ENCODE measurements around the gene DYNC1I1. TPM values are rescaled to one million over a fixed set of nuclear protein-coding genes. Genes with fewer than 3 reads are reported as not detected.

The DYNC1I1 gene
- total RNA-seq, 1 donor from 2014 or later, result 11.0 TPM

DNA sequence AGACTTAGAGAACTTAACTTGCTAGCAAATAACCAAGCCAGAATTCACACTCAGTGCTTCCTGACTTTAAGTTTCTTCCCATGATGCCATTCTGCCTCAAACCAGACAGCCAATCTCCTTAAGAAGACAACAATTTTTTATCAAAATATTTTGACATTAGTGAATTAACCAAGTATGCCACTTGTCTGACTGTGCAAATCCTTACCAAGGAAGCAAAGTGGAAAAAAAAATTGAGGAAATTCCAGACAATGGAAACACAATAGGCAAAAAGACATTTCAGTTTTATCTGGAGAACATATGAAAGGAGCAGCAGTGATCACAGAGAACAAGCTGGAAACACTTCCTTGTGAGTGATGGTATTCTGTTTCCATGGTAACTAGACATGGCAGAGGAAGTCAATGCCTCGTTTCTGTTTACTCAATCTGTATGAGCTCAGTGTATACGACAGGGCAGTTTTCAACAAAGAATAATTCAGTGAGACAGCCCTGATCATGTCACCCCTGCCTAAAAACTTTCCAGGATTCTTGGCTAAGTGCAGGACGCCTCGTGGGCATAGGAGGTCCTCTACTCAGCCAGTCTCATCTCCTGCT is 114.2 kb downstream of the DYNC1I1 start:
- TF ChIP-seq, protein P1, sequence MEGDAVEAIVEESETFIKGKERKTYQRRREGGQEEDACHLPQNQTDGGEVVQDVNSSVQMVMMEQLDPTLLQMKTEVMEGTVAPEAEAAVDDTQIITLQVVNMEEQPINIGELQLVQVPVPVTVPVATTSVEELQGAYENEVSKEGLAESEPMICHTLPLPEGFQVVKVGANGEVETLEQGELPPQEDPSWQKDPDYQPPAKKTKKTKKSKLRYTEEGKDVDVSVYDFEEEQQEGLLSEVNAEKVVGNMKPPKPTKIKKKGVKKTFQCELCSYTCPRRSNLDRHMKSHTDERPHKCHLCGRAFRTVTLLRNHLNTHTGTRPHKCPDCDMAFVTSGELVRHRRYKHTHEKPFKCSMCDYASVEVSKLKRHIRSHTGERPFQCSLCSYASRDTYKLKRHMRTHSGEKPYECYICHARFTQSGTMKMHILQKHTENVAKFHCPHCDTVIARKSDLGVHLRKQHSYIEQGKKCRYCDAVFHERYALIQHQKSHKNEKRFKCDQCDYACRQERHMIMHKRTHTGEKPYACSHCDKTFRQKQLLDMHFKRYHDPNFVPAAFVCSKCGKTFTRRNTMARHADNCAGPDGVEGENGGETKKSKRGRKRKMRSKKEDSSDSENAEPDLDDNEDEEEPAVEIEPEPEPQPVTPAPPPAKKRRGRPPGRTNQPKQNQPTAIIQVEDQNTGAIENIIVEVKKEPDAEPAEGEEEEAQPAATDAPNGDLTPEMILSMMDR (IDR thresholded peaks at IDR 0.05; ENCODE audit: partially characterized antibody, unreplicated experiment), result no peak

DNA sequence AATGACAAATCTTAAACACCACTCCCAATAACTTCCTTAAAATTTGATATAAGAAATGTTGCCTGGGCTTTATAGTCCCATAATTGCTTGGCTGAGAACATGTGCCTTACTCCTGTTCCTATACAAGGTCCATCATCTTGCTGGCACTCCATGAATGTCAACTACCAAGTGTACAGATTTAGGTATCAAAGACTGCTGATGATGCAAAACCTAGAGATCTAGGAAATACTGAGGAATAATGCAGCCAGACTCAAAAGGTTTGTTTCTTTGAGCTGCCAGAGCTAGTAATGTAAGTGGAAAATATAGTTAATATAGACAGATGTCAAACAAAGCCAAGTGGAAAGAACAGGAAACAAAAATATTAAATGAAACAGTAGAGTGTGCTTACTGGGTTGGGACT is 121.1 kb downstream of the DYNC1I1 start:
- H3K36me3 Mint-ChIP-seq (ENCODE audit: unreplicated experiment), result no peaks in the 10 kb centered on the region
- H3K27me3 Mint-ChIP-seq (ENCODE audit: unreplicated experiment), result no peaks in the 10 kb centered on the region
- TF ChIP-seq, protein P1 (IDR thresholded peaks at IDR 0.05; ENCODE audit: partially characterized antibody, unreplicated experiment), result no peak
- H3K4me1 Mint-ChIP-seq (ENCODE audit: low read depth, unreplicated experiment), result peaks cover 2% of the 10 kb centered on the region
- no peak overlapping the region for H3K27ac Mint-ChIP-seq (ENCODE audit: unreplicated experiment)
- H3K9me3 Mint-ChIP-seq (ENCODE audit: unreplicated experiment), result no peaks in the 10 kb centered on the region
- H3K4me3 Mint-ChIP-seq (ENCODE audit: unreplicated experiment), result no peak overlapping the region
- DNase-seq, result no peak

More for the DNA sequence above, 114.2 kb downstream of the DYNC1I1 start:
- Mint-ChIP-seq H3K27me3 (ENCODE audit: unreplicated experiment) (no peaks in the 10 kb centered on the region), H3K4me1 (ENCODE audit: low read depth, unreplicated experiment) (no peaks in the 10 kb centered on the region), H3K27ac (ENCODE audit: unreplicated experiment) (no peak overlapping the region), H3K4me3 (ENCODE audit: unreplicated experiment) (no peak overlapping the region), H3K9me3 (ENCODE audit: unreplicated experiment) (no peaks in the 10 kb centered on the region), H3K36me3 (ENCODE audit: unreplicated experiment) (peaks cover 4% of the 10 kb centered on the region)
- DNase-seq, result no peak

DNA sequence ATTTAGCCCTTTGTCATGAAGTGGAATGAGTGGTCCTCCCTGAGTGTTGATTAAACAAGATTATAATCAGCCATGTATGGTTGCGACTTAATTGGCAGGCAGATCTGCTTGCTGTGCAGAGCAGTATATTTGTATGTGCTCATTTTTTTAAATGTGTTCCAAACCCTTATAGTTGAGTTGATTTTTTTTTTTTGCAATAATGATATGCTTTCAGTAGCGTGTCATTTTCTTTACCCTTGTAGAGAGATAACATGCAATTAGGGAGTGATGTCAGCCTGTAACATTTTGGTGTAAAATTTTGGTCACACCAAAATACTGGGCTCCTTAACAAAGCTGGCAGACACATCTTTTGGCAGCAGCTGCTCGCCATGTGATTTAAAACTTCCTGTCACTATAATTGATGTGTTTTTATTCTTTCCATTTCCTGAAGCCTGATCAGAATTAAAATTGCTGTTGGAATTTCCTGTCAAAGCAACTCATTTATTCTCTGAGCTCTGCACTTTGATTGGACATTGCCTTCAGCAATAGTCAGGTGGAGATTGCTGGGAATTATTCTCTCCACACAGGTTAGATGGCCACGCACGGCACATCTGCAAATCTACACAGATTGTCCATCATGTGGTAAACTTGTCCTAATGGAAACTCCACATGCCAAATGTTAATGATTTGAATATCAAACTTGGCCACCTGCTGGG is 125.3 kb downstream of the DYNC1I1 start:
- Mint-ChIP-seq H3K27ac (ENCODE audit: unreplicated experiment) (no peak overlapping the region), H3K36me3 (ENCODE audit: unreplicated experiment) (no peaks in the 10 kb centered on the region), H3K4me1 (ENCODE audit: low read depth, unreplicated experiment) (peaks cover 2% of the 10 kb centered on the region), H3K9me3 (ENCODE audit: unreplicated experiment) (no peaks in the 10 kb centered on the region), H3K4me3 (ENCODE audit: unreplicated experiment) (no peak overlapping the region), H3K27me3 (ENCODE audit: unreplicated experiment) (no peaks in the 10 kb centered on the region)
- TF ChIP-seq, protein P1 (IDR thresholded peaks at IDR 0.05; ENCODE audit: partially characterized antibody, unreplicated experiment), result no peak
- DNase-seq, result no peak

DNA sequence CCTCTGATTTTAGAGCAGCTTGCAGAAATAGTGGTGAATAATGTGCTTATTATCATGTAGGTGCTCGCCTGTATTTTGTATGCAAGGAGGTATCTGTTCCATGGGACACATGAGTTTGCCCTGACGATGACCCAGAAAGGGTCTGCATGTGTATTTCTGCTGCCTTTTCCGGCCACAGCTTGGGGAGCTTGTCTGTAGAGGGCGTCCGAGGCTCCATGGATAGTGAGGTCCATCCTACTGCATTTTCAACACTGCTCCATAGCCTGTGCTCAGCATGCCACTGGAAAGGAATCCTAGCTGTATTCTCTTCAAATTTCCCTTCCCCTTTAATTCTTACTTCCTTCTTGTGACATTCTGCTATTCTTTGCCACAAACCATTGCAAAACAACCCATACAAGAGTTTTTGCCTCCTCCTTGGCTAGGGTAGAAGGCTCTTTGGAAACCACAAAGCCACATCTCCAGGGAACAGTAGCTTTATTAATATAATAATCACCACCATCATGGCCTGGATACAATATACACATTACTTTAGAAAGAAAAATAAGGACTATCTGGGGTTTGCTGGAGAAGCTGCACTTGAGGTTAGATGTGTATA is 127.7 kb downstream of the DYNC1I1 start:
- no peaks in the 10 kb centered on the region for H3K36me3 Mint-ChIP-seq (ENCODE audit: unreplicated experiment)
- TF ChIP-seq, protein P1 (IDR thresholded peaks at IDR 0.05; ENCODE audit: partially characterized antibody, unreplicated experiment), result no peak
- H3K27ac Mint-ChIP-seq (ENCODE audit: unreplicated experiment), result no peak overlapping the region
- H3K9me3 Mint-ChIP-seq (ENCODE audit: unreplicated experiment), result no peaks in the 10 kb centered on the region
- H3K4me1 Mint-ChIP-seq (ENCODE audit: low read depth, unreplicated experiment), result peaks cover 2% of the 10 kb centered on the region
- H3K27me3 Mint-ChIP-seq (ENCODE audit: unreplicated experiment), result no peaks in the 10 kb centered on the region
- DNase-seq, result peak; percentile 22
- no peak overlapping the region for H3K4me3 Mint-ChIP-seq (ENCODE audit: unreplicated experiment)

DNA sequence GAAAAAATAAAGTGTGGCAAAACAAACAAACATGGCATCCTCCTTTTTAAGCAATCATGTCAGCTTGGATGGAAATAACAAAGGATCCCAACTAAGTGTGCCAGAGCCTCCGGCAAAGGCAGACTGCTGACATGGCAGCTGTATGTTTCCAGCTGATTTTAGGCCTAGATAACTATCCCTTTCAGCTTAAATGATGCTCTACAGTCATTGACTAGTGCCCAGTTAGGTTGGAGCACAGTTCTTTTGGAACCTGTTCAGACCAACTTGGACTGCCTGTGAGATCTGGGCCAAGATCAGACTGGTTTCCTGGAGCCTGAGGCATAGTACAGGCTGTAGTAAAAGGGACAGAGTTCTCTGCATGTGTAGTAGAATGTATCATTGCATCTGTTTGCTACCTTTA is 128.7 kb downstream of the DYNC1I1 start:
- H3K36me3 Mint-ChIP-seq (ENCODE audit: unreplicated experiment), result no peaks in the 10 kb centered on the region
- no peaks in the 10 kb centered on the region for H3K27me3 Mint-ChIP-seq (ENCODE audit: unreplicated experiment)
- TF ChIP-seq, protein P1 (IDR thresholded peaks at IDR 0.05; ENCODE audit: partially characterized antibody, unreplicated experiment), result no peak
- H3K9me3 Mint-ChIP-seq (ENCODE audit: unreplicated experiment), result no peaks in the 10 kb centered on the region
- DNase-seq, result no peak
- H3K27ac Mint-ChIP-seq (ENCODE audit: unreplicated experiment), result no peak overlapping the region
- peaks cover 2% of the 10 kb centered on the region for H3K4me1 Mint-ChIP-seq (ENCODE audit: low read depth, unreplicated experiment)
- no peak overlapping the region for H3K4me3 Mint-ChIP-seq (ENCODE audit: unreplicated experiment)
